ENCODE measurements around the gene SLC25A39.

The SLC25A39 gene

DNA sequence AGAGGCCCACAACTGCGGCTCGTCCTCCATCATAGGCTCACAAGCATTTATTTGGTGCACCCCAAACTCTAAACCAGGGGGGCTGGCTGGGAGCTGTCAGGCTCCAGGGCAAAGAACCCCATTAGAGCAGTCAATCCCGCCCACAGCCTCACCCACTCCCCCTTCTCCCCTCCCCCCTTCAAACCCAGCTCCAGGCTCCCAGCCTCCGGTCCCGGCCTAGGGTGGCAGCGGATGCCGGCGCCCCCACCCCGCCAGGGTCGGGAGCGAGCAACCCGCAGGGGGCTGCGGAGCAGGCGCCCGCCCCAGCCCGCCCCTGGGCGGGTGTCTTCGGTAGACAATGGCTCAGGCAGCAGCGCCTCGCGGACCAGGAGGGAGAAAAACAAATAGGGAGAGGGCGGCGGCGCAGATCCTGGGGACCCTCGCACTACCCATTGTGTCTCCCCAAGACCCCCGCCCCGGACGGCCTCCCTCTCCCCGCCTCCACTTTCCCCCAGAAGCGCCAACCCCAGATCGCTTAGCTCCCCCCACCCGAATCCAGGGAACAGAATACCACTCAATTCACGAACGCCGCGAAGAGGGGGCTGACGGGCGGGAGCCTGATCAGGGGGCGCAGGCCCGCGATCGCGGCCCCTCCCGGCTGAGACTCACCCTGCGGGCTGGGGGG lies 38.5 kb upstream of the SLC25A39 start:
- peak overlapping the region; percentile 62 for H3K4me3 ChIP-seq (ENCODE audit: low read depth, low read length)
- DNase-seq (ENCODE audit: low read depth) = no peak
- TF ChIP-seq, protein P1, sequence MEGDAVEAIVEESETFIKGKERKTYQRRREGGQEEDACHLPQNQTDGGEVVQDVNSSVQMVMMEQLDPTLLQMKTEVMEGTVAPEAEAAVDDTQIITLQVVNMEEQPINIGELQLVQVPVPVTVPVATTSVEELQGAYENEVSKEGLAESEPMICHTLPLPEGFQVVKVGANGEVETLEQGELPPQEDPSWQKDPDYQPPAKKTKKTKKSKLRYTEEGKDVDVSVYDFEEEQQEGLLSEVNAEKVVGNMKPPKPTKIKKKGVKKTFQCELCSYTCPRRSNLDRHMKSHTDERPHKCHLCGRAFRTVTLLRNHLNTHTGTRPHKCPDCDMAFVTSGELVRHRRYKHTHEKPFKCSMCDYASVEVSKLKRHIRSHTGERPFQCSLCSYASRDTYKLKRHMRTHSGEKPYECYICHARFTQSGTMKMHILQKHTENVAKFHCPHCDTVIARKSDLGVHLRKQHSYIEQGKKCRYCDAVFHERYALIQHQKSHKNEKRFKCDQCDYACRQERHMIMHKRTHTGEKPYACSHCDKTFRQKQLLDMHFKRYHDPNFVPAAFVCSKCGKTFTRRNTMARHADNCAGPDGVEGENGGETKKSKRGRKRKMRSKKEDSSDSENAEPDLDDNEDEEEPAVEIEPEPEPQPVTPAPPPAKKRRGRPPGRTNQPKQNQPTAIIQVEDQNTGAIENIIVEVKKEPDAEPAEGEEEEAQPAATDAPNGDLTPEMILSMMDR (IDR thresholded peaks at IDR 0.05; ENCODE audit: low read depth, low read length, missing control alignments) = no peak

DNA sequence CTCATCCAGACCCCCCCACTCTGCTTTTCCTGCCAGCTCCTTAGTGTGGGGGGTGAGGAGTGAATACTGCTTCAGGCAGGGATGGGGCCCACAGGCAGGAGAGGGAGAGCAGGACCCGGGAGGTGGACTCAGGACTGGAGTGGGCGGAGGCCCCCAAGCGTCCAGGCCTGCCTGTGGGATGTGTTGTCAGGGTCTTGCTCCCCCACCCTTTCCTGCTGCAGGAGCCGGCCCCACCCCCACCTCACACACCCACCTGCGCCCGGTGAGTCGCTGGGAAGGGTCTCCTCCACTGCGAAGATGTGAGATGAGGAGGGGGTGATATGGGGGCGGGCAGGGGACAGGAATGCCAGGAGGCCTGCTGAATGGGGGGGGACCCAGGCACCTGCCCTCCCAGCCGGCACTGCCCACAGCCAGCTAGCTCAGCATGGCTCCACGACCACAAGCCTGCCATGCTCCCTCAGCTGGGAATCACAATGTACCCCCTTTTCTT lies 37.9 kb upstream of the SLC25A39 start:
- peak overlapping the region; percentile 62; the same call in 1 of the 2 replicates for H3K4me3 ChIP-seq (ENCODE audit: low read depth, low read length)
- DNase-seq (ENCODE audit: low read depth) = no peak
- TF ChIP-seq, protein P1 (IDR thresholded peaks at IDR 0.05; ENCODE audit: low read depth, low read length, missing control alignments) = no peak

DNA sequence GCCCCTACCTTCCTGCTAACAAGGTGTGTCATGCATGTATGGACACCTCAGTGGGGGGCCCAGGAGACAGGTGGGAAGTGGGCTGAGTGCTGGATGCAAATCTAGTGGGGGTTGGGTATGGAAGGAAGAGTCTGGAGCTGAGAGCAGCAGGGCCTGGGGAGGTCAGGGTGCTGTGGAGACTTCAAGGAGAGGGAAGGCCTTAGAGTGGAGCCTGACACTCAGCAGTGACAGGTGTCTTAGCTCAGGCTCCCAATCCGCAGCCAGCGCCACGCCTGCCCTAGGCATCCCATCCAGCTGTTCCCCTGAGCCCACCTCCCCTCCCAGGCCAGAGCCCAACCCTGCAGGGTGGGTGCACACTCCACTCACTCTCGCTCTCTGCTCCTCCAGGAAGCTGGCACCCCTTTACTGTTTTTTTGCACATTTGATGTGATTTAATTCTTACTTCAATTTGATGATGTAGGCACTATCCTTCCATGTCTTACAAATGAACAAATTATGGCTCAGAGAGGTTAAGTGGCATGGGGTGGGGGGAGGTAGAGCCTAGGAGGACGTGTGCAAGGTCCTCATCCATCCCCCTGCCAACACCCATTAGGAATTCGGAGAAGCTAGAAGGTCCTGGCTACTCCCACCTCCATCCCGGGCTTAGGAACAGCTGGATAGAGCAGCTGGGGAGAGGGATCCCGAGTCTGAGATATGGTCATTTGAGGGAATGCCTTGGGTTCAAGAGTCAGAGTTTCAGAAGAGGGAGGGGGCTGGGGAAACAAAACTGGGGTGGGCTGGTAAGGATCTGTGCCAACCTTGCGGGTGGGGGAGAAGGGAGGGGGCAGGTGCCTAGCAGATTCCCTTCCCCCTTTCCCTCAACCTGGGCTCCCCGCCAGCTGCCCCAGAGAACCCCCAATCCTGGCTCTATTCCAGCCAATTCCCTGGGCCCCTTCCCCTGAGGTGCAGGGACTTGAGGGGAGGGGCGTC lies 37.0 kb upstream of the SLC25A39 start:
- DNase-seq (ENCODE audit: low read depth) = no peak
- H3K4me3 ChIP-seq (ENCODE audit: low read depth, low read length) = no peak overlapping the region
- TF ChIP-seq, protein P1 (IDR thresholded peaks at IDR 0.05; ENCODE audit: low read depth, low read length, missing control alignments) = no peak

DNA sequence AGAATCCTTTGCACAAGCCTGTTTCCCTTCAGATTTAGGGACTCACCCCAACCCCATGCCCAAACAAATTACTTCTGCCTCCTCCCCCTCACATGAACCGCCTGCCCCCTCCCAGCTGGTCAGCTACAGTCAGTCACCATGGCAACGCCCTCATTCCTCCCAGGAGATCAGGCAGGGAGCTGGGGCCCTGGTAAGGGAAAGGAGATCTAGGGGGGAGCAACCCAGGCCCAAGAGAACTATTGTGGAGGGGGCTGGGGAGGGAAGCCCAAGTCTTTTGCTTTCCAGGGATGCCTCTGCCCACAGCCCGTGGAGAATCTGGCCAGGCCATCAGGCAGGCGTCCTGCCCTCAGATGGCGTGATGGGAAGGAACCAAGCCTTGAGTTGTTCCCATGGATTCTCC lies 36.2 kb upstream of the SLC25A39 start:
- no peak overlapping the region for H3K4me3 ChIP-seq (ENCODE audit: low read depth, low read length)
- DNase-seq (ENCODE audit: low read depth) = no peak

DNA sequence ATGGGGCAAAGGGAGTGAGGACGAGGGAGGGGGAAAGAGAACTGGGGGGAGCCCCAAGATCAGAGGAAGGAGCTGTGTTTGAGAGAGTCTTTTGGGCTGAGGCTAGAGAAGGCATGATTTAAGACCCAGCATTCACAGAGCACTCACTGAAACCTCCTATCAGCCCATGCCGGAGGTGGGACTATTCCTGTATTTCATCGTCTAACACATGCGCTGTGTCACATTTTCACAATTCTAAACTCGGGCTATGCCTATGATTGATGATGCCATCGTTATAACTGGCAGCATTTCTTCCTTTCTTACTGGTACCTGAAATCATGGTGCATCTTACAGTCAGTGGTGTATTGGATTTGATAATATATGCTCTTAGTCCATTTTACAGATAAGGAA lies 35.5 kb upstream of the SLC25A39 start:
- no peak overlapping the region for H3K4me3 ChIP-seq (ENCODE audit: low read depth, low read length)
- DNase-seq (ENCODE audit: low read depth) = no peak
- TF ChIP-seq, protein P1 (IDR thresholded peaks at IDR 0.05; ENCODE audit: low read depth, low read length, missing control alignments) = no peak

More for the DNA sequence above, 36.2 kb upstream of the SLC25A39 start:
- TF ChIP-seq, protein P1 (IDR thresholded peaks at IDR 0.05; ENCODE audit: low read depth, low read length, missing control alignments) = no peak

DNA sequence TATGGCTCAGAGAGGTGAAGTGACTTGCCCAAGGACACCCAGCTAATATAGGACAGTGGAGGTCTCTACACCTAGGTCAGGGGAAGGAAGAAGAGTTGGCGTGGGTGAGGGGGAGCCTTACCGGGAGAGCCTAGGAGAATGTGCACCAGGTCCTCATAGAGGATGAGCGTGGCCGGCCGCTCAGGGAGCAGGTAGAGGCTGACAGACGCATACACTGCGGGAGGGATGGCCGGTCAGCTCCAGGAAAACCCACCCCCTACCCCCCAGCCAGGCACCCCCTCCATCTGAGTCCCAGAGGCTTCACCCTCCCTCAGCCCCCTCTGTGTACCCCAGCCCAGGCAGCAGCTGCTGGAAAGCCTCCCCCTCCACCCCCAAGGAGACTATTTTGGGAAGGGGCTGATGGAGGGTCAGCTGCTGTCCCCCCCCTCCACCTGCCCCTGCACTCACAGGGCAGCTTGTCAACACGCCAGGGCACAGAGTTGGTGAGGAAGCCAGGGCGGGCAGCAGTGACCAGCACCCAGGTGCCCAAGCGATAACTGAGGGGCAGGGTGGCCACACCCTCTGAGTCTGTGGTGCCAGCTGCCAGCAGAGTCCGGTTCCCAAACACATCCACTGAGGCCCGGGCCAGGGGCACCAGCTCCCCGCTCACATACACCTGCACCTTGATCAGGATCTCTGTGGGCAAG lies 35.0 kb upstream of the SLC25A39 start:
- H3K4me3 ChIP-seq (ENCODE audit: low read depth, low read length) = no peak overlapping the region
- TF ChIP-seq, protein P1 (IDR thresholded peaks at IDR 0.05; ENCODE audit: low read depth, low read length, missing control alignments) = no peak
- DNase-seq (ENCODE audit: low read depth) = no peak

Data from GM12864 (cell line).